Endothelial cell of umbilical vein (primary cell): Measurements from ENCODE around the gene RUSF1. TPM values are rescaled to one million over a fixed set of nuclear protein-coding genes. Genes with fewer than 3 reads are reported as not detected.

Experiments
- BruUV-seq: library from RNA; stranded (reverse); fragments of 400-500 nt; replicated peaks from 2 replicates; lab custom pipeline; 2021; lab: Mats Ljungman, UMichigan
- CTCF ChIA-PET: fragments of 300-600, 350-600 bp; sonication (Branson Sonifier 250); formaldehyde crosslinking; loops from one replicate; lab custom pipeline; 2021; ENCODE audit warnings: antibody characterized with exemption, inconsistent platforms; lab: Charles Lee
- POLR2A ChIA-PET: fragments of 300-600, 350-600 bp; sonication (Branson Sonifier 250); formaldehyde crosslinking; loops from one replicate; lab custom pipeline; 2021; ENCODE audit warnings: antibody characterized with exemption, inconsistent platforms; lab: Charles Lee
- DNase-seq: peaks from one replicate; pipeline ENCODE4 v3.0.0-alpha.2; 2011; ENCODE audit warnings: low read depth, low spot score
- FAIRE-seq: peaks from 2 replicates; lab custom pipeline; 2011; peaks lifted over from hg19 to GRCh38; lab: Jason Lieb, UNC
- H2AFZ ChIP-seq: 2 replicates; pipeline ENCODE4 v1.6.0; 2012; ENCODE audit warnings: low read depth, low read length, control low read depth, inconsistent platforms
- H3K27ac ChIP-seq: 2 replicates; pipeline ENCODE4 v1.5.1; 2011; ENCODE audit warnings: low read depth, mild to moderate bottlenecking, control low read depth, low read length, moderate library complexity; ENCODE audit not compliant: insufficient read depth
- H3K27me3 ChIP-seq, 2 experiments: 2 replicates each; pipeline versions ENCODE4 v1.6.0 to v1.6.1; 2011; ENCODE audit warnings: low read length in 2 of 2, mixed read lengths in 1 of 2; ENCODE audit not compliant: control insufficient read depth in 2 of 2, insufficient read depth in 2 of 2
- H3K36me3 ChIP-seq, 2 experiments: 2 replicates in 1 of 2; 3 replicates in 1 of 2; pipeline ENCODE4 v1.5.1; 2011; ENCODE audit warnings: low read length in 2 of 2, mild to moderate bottlenecking in 1 of 2, moderate library complexity in 1 of 2; ENCODE audit not compliant: control insufficient read depth in 2 of 2, insufficient read depth in 2 of 2; ENCODE audit errors: extremely low read depth in 1 of 2
- H3K4me1 ChIP-seq: 3 replicates; pipeline ENCODE4 v1.5.1; 2011; ENCODE audit warnings: mild to moderate bottlenecking, low read length; ENCODE audit not compliant: control insufficient read depth, insufficient read depth; ENCODE audit errors: extremely low read depth
- H3K4me2 ChIP-seq: 2 replicates; pipeline ENCODE4 v1.6.1; 2011; ENCODE audit warnings: low read length, control low read depth, mixed read lengths; ENCODE audit not compliant: insufficient read depth
- H3K4me3 ChIP-seq, 3 experiments: fragments of 200-600 bp in 1 of 3; sonication (generic), shearing (Covaris generic) in 1 of 3; replicated peaks in 1 of 3; 2 replicates each; pipeline ENCODE4 v1.5.1; 2011 to 2016; ENCODE audit warnings: control low read depth in 3 of 3, low read length in 3 of 3, mild to moderate bottlenecking in 2 of 3, inconsistent platforms in 1 of 3, low read depth in 1 of 3, moderate library complexity in 1 of 3; ENCODE audit not compliant: insufficient read depth in 1 of 3
- H3K79me2 ChIP-seq: 2 replicates; pipeline ENCODE4 v1.6.0; 2012; ENCODE audit warnings: low read length, inconsistent platforms; ENCODE audit not compliant: control insufficient read depth, insufficient read depth
- H3K9ac ChIP-seq: replicated peaks from 2 replicates; pipeline ENCODE3; 2011; ENCODE audit warnings: low read length, control low read depth; ENCODE audit not compliant: insufficient read depth; ENCODE audit errors: extremely low read depth
- H3K9me1 ChIP-seq: replicated peaks from 3 replicates; pipeline ENCODE4 v1.6.0; 2011; ENCODE audit warnings: mild to moderate bottlenecking, low read length; ENCODE audit not compliant: control insufficient read depth, insufficient read depth; ENCODE audit errors: extremely low read depth
- H3K9me3 ChIP-seq: replicated peaks from 2 replicates; pipeline ENCODE4 v1.5.1; 2012; ENCODE audit warnings: low read length, inconsistent platforms; ENCODE audit not compliant: control insufficient read depth, insufficient read depth
- H4K20me1 ChIP-seq: replicated peaks from 2 replicates; pipeline ENCODE3; 2011; ENCODE audit warnings: mild to moderate bottlenecking, low read length; ENCODE audit not compliant: control insufficient read depth, insufficient read depth; ENCODE audit errors: extremely low read depth
- CTCF ChIP-seq, 2 donors: IDR thresholded peaks; 1 replicate in 1 of 2; 2 replicates in 1 of 2; pipeline ENCODE4 v1.5.1; 2011; ENCODE audit warnings: low read length in 2 of 2, mild to moderate bottlenecking in 2 of 2, moderate library complexity in 2 of 2, control low read depth in 1 of 2, inconsistent platforms in 1 of 2, low read depth in 1 of 2; ENCODE audit not compliant: insufficient read depth in 1 of 2; ENCODE audit errors: extremely low read depth in 1 of 2
- EZH2 ChIP-seq: IDR thresholded peaks from 2 replicates; pipeline ENCODE4 v1.6.1; 2012; ENCODE audit warnings: borderline replicate concordance, low read depth, mild to moderate bottlenecking, moderate library complexity, low read length, inconsistent platforms; ENCODE audit not compliant: severe bottlenecking
- FOS ChIP-seq: IDR thresholded peaks from 2 replicates; pipeline ENCODE4 v1.6.1; 2011; ENCODE audit warnings: mild to moderate bottlenecking, low read length, moderate library complexity, borderline replicate concordance; ENCODE audit not compliant: insufficient read depth
- GATA2 ChIP-seq: IDR thresholded peaks from 2 replicates; pipeline ENCODE4 v1.7.0; 2011; ENCODE audit warnings: low read depth, mild to moderate bottlenecking, moderate library complexity, mixed read lengths, low read length; ENCODE audit not compliant: insufficient read length, insufficient read depth
- JUN ChIP-seq: IDR thresholded peaks from 2 replicates; pipeline ENCODE4 v1.6.1; 2011; ENCODE audit warnings: borderline replicate concordance, low read depth; ENCODE audit not compliant: insufficient read length, insufficient read depth
- MAX ChIP-seq: IDR thresholded peaks from 2 replicates; pipeline ENCODE4 v1.6.1; 2011; ENCODE audit not compliant: insufficient read depth, insufficient read length
- MYC ChIP-seq: IDR thresholded peaks from one replicate; pipeline ENCODE4 v1.6.1; 2011; ENCODE audit warnings: mild to moderate bottlenecking, low read depth, low read length
- POLR2A ChIP-seq: IDR thresholded peaks from 2 replicates; pipeline ENCODE4 v1.6.1; 2012; ENCODE audit warnings: low read depth, mild to moderate bottlenecking, control low read depth, low read length
- POLR2AphosphoS5 ChIP-seq: IDR thresholded peaks from 2 replicates; pipeline ENCODE4 v1.6.1; 2012; ENCODE audit warnings: low read depth, mild to moderate bottlenecking, control low read depth, low read length, moderate library complexity; ENCODE audit not compliant: insufficient read depth
- dilution Hi-C: fragments of 300-500 bp; cut with MboI; formaldehyde crosslinking; loops from one replicate; pipeline ENCODE4 v1.15.0; 2019; ENCODE audit warnings: low sequenced_read_pairs; ENCODE audit not compliant: extremely low pct_ligation_motif_present
- intact Hi-C: fragments of 100-400 bp; cut with micrococcal nuclease; formaldehyde crosslinking; loops from one replicate; pipeline ENCODE4 v1.10.0; 2022
- polyA plus RNA-seq, 4 experiments: library from polyadenylated mRNA; depleted of rRNA in 3 of 4; stranded (reverse) in 3 of 4; unstranded in 1 of 4; fragments of >200 nt; gene quantifications; 2 replicates each; pipeline versions ENCODE4 v1.2.1 to v1.2.3, GENCODE V29; 2011 to 2012; ENCODE audit warnings: missing spikeins in 1 of 4
- total RNA-seq: library from RNA; stranded (reverse); gene quantifications from 2 replicates; pipeline ENCODE4 v1.2.3, GENCODE V29; 2021

Gene RUSF1
- total and polyA plus RNA-seq, 2 donors (not counting 3 experiments of a cell fraction or from before 2014, with no cell fraction given), result 36.4 to 40.3 TPM

- no peaks in the 10 kb centered on the region for H3K9me1 ChIP-seq
- FAIRE-seq, result no peak
- DNase-seq, result no peak
- dilution Hi-C loops (no loop called here), intact Hi-C loops (no loop called here)
- H3K4me3 ChIP-seq, result no peak overlapping the region
- peaks cover 3% of the 10 kb centered on the region for H3K79me2 ChIP-seq
- peaks cover 4 to 13% of the 10 kb centered on the region in 2 experiments for H3K36me3 ChIP-seq
- no TSS peak for BruUV-seq
- H2AFZ ChIP-seq, result no peak overlapping the region
- TF ChIP-seq JUN (no peak), POLR2AphosphoS5 (peak; percentile 18), POLR2A (peak; percentile 28)
- no peak overlapping the region for H3K4me2 ChIP-seq
- H3K27ac ChIP-seq, result no peak overlapping the region
- H4K20me1 ChIP-seq, result no peaks in the 10 kb centered on the region
- ChIA-PET CTCF (interaction anchor here (3.4 kb wide), 1 partner anchor 20 kb away, joined by 13 read pairs; the partner anchor contains the start of gene ARMC5), POLR2A (no interaction called here)
- H3K27me3 ChIP-seq, result no peaks in the 10 kb centered on the region
- H3K9me3 ChIP-seq, result no peaks in the 10 kb centered on the region
- no peak overlapping the region for H3K9ac ChIP-seq
- H3K4me1 ChIP-seq, result peaks cover 10% of the 10 kb centered on the region
Observed at GRCh38 chr16:31479751-31480150, 28.4 kb downstream of the RUSF1 start.

DNA sequence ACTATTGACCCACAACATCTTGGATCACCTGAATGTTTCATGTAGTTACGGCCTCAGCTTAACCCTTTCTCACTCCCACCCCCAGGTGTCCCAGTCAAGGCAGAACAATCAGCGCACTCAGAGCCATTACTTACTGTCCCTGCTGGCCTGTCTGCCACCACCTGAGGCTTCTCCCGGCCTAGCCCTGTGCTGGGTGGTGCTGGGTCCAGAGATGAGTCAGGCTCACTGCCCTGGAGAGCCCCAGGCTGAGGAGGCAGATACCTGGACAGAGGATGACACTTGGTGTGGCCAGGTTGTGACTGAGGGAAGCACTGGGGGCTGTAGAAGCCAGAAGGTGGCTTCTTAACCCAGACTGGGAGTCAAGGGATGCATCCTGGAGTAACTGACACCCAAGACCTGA lies 29.2 kb downstream of the RUSF1 start:
- no peaks in the 10 kb centered on the region for H4K20me1 ChIP-seq

More for the DNA sequence above, 29.2 kb downstream of the RUSF1 start:
- TF ChIP-seq JUN (no peak), MAX (no peak), MYC (no peak), GATA2 (no peak), EZH2 (no peak), CTCF (IDR thresholded peaks at IDR 0.05; ENCODE audit: extremely low read depth in 1 of 2, insufficient read depth in 1 of 2, low read depth in 1 of 2, low read length in 2 of 2) (no peak), POLR2A (no peak), FOS (no peak)
- H3K9ac ChIP-seq, result no peak overlapping the region
- BruUV-seq, result no TSS peak
- no peak overlapping the region for H3K4me3 ChIP-seq
- DNase-seq (no peak), FAIRE-seq (no peak)
- ChIA-PET POLR2A (no interaction called here), CTCF (interaction anchor here (0.8 to 3.4 kb wide), 2 partner anchors 9 to 19 kb away, joined by 3 to 13 read pairs; partner anchors contain the start of gene ARMC5)
- no peak overlapping the region for H2AFZ ChIP-seq
- no peak overlapping the region for H3K27ac ChIP-seq
- dilution Hi-C loops (no loop called here), intact Hi-C loops (no loop called here)
- peaks cover 12 to 19% of the 10 kb centered on the region in 2 experiments for H3K36me3 ChIP-seq
- no peaks in the 10 kb centered on the region for H3K9me3 ChIP-seq
- H3K79me2 ChIP-seq, result peaks cover 10% of the 10 kb centered on the region
- no peak overlapping the region for H3K4me2 ChIP-seq
- H3K9me1 ChIP-seq, result no peaks in the 10 kb centered on the region
- peaks cover 10% of the 10 kb centered on the region for H3K4me1 ChIP-seq
- H3K27me3 ChIP-seq, result no peaks in the 10 kb centered on the region
